ENCODE results near the gene SREBF2.

- TF ChIP-seq CTCF (IDR thresholded peaks at IDR 0.05) (no peak), SREBF2 (IDR thresholded peaks at IDR 0.05) (no peak), REST (IDR thresholded peaks at IDR 0.05) (no peak), CEBPB (IDR thresholded peaks at IDR 0.05) (no peak), TP53 (CRISPR knock-in tag; IDR thresholded peaks at IDR 0.05) (no peak), POLR2A (IDR thresholded peaks at IDR 0.05; ENCODE audit: low read length) (no peak)
These were observed 81.7 kb downstream of the SREBF2 start for GRCh38 chr22:41914611-41915034.
